Left hindlimb (tissue), 1 donor: ENCODE measurements around the gene PRSS50.
A peak's percentile ranks its signal among the peaks of the same experiment; 100 is the strongest.
"Not testable (repeated sequence)": the region's sequence is repeated elsewhere in the genome, so short reads cannot be mapped to it uniquely, and the experiment has no call there.

Experiments
- DNase-seq: peaks from one replicate; pipeline ENCODE4 v3.0.0-alpha.2; 2018

The PRSS50 gene

DNA sequence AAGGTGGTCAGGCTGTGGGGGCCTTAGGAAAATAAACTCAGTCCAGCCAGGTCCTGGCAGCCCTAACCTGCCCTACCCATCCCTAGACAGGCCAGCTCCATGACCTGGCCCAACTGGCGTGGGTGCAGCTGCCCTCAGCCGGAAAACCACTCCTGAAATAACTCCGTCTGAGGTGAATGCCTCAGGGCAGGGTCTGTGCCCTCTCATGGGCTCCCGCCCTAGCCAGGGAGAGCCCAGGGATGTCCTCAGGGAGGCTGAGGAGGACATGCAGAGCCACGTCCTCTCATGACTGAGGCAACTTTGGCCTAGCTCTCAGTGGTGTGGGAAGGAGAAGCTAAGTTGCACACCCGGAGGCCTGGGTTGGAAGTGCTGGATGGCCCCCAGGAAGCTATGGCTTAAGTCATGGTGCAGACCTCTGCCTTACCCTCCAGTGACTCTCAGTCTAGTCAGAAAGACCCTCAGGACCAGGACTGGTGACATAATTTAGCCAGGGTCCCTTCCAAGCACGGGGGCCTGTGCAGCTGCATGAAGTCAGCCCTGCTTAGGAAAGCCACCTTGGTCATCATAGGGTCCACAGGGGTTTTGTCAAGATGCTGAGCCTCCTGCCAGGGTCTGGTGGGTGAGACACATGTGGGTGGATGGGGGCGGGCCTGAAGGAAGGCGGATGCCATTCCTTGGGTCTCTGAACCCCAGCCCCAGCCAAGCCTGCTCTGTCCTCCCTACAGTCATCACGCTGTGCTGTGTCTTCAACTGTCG is 9.1 kb downstream of the PRSS50 start:
- DNase-seq: no peak

DNA sequence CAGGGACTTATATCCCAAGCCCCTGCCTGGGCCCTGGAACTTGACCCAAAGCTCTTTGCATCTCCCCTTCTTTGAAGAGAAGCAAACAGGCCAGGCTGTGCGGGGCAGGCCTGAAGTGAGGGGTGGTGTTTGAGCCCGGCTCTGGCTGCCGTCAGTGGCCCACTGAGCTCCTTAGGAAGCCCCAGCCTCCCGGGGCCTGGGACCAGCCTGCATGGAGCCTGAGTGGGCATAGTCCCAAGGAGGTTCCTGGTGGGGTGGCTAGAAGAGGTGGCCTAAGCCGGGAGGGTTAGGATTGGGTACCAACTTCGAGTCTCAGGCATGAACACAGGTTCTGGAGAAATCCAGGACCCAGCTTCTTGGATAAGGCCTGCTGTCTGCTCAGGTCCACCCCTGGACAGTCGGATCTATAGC is 10.1 kb downstream of the PRSS50 start:
- DNase-seq: no peak

DNA sequence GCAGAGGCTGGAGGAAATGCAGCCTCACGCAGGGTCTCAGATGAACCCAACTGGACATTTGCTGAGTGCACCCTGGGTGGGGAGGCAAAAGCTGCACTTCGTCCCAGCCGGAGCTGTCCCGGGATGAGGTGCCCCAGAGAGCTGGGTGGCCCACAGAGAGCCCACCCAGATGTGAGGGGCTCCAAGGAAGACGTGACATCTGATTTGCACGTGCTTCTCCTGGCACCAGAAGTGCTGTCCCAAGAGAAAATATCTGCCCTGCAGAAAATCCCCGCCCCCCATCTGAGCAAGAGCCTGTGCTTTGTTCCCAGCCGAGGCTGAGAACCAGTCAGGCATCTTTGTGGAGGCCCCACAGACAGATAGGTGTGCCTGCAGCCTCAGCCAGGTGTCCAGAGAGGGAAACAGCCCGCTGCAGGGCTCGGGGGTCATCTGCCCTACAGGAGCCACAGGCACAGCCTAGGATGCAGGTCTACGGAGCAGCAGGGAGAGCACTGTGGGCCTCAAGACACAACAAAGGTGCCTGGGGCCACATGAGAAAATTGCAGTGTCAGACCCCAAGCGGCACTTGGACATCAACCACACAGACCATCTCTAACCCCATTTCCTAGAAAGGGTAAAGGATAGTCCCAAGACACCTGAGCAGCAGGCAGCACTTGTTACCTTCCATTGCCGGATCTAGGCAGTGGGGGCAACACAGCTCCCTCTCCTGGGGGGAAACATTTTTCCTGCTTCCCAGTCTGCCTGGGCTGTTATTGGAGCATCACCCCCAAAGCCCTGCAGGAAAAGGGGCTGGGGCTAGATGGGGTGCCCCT is 10.7 kb downstream of the PRSS50 start:
- DNase-seq: no peak

DNA sequence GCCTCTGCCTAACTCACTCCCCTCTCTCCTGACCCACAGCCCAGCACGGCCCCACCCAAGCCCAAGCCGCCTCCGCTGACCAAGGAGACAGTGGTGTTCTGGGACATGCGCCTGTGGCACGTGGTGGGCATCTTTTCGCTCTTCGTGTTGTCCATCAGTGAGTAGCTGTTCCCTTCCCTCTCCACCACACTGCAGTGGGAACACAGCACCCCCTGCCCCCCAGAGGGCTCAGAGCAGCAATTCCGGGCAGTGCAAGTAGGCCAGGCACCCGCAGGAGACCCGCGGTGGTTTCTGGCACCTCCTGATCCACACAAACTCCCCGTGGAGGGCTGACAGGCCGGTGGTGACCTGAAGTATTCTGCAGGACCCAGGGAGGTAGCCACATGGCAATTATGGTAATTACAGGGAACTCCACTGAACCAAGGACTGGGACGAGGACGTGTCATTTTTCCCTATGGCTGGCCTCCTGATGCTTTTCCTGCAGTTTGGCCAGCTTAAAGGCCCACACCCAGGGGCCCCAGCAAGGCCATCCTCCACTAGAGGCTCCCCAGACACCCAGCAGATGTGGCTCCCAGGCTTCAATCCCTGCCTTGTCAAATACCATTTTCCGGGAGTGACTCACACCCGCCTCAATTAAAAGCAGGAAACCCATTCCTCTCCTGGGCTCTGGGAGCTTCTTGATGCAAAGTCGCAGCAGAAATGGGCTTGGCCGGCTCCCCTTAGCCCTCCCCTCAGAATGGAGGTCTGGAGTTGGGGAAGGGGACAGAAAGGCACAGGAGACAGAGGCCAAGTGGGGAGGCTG is 11.7 kb downstream of the PRSS50 start:
- DNase-seq: peak; percentile 80

DNA sequence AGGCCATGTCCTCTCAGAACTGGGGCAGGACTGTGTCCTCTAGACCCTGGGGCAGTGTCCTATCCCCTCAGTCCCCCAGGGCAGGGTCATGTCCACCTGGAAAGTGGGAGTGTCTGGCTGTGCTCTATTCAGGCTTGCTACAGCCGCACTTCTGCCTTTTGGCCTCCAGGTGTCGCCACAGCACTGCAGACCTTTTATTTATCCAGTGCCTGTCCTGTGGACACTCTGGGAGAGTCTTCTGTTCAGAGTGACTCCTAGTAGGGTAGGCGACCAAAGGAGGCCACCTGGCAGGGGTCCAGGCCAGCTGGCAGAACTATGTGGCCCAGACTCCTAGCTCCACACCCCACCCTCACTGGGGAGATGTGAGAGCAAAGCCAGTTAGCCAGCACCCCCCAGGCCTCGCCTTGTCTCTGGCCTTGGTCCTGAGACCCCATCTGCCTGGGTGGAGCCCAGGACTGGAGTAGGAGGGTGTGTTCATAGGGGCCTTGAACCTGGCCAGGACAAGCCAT is 12.6 kb downstream of the PRSS50 start:
- peak; percentile 81 for DNase-seq

DNA sequence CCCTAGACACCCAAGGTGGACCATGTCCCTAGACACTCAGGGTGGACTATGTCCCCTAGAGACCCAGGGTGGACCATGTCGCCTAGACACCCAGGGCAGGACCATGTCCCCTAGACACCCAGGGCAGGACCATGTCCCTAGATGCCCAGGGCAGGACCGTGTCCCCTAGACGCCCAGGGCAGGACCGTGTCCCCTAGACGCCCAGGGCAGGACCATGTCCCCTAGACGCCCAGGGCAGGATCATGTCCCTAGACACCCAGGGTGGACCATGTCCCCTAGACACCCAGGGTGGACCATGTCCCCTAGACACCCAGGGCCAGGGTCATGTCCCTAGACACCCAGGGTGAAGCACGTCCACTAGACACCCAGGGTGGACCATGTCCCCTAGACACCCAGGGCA is 13.3 kb downstream of the PRSS50 start:
- DNase-seq: not testable (repeated sequence)

DNA sequence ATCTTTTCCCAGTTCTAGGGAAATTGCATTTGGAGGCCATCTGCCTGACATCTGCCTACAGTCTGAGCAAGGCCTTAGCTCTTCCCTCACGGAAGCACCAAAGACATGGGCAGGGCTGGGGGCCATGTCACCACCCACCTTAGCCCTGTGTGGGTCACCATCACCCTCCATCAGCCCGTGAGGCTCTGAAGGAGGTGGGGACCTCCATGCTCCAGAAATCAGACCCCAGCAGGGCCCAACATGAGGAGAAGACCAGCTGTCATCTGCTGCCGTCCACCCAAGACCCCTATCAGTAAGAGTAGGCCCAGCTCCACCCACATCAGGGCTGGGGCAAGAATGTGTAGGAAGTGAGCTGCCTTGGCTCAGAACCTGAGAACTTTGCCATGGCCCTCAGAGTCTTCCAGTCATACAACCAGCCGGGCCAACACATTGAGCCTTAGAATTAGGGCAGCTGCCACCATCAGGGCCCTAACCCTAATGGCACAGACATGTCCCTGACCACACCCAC is 14.6 kb downstream of the PRSS50 start:
- DNase-seq: no peak

DNA sequence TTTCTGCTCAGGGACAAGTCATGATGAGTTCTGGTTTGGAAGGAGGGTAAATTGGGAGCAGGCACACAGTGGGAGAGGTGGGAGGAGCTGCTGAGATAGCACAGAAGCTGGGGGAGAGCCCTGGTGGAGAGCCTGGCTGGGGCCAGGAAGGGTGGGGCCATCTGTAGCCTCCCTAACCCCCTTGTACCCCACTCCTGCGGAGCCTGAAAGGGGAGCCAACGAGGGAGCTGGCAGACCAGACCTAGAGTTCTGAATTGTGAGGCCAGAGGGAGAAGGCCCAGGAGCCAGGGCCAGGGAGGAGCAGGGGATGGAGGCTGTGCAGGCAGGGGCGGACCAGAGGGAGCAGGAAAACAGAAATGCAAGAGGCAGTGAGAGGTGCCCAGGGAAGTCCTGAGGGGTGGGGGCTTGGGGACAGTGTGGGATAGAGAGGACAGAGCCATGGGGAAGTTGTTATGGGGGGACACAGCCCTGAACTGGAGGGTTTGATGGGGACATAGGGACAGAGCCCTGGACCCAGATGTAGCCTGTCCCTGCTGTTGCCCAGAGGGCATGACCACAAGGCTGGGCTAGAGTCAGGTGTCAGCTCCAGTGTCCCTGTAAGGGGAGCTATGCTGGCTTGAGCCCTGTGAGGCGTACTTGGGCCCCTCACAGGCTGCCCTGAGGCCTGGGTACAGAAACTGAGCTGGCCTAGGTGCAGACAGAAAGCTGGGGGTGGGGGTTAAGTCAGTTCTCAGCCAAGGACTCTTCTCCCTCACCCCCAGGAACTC is 15.2 kb downstream of the PRSS50 start:
- DNase-seq: no peak

DNA sequence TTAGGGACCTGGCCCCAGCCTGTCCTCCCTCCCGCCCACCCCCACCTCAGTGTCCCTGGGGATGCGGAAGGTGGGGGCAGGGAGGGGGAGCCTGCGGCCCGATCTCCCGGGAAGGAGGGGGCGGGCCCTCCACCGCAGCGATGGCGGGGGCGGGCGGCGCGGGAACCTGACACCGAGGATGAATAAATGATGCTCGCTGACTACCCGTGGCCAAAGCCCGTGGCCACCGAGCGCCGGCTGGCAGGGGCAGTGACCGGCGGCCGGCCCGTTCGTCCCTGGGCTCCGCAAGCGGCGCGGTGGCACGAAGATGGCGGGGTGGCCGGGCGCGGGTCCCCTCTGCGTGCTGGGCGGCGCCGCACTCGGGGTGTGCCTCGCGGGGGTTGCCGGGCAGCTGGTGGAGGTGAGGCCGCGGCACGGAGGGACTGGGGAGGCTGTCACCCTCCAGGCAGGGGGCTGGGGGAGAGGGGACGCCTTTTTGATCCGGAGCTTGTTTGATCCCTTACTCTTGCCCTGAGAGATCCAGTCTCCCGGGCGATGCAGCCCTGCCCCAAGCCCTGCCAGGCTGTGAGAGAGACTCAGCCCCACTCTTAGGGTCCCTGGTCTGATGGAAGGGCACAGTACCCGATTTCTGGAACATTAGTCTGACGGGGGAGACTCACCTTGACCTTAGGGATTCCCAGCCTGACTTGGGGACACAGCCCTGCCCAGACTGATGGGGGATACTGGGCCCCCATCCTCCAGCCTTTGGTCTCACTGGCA is 16.3 kb downstream of the PRSS50 start, which contains the start of gene TMIE:
TMIE (plus strand) TSS at position 212 of the 759 bp plus-strand sequence; CDS start at position 308, 96 bp downstream.
- DNase-seq: no peak

DNA sequence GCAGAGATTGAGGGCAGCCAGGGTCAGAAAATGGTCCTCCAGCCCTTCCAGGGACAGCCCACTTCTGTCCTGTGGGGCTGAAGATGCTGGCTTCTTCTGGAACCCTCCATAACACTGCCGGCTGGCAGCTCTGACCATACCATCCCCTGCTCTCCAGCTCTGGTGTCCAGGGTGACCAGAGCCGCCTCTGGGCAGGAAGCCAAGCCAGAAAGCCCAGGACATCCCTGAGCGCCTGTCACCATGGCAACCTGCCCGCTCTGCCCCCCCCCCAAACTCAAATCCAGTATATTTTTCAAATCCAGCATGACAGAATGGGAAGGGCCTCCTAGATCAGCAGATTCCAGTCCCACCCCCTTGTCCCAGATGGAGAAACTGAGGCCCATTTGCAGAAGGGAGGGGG is 16.9 kb downstream of the PRSS50 start:
- peak; percentile 80 for DNase-seq

DNA sequence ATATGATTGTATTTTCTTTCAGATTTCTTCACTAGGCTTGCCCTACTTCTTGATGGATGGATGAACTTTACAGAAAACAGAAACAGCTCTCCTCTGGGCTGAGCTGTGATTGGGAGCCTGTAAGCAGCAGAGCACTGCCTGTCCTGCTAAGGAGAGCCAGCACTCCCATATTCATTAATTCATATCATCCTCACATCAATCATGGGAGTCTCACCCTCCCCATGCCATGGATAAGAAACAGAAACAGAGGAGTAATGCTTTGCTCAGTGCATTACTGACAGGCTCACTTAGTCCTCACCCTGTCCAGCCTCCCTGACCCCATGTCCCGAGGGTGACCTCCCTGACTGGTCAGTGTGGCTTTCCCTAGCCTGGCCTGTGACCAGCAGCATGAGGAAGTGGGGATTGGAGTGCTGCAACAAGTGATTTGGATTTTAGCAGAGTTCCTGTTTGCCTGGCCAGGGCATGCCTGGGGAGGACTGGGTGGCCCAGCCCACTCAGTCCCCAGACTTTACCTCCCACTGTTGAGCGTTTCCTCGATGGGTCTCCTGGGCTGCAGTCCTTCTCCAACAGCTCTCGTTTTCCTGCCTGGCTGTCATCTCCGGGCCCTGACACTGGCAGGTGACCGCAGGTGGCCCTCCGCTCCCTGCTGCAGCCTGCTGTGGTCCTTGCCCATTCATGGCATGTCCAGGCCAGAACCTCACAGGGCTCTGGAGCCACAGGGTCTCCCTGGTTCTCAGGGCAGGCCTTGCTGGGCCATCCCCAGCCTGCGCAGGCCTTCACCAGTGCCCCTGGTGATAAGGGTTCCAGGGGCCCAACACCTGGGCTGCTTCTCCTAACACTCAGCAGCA is 17.8 kb downstream of the PRSS50 start:
- DNase-seq: no peak

DNA sequence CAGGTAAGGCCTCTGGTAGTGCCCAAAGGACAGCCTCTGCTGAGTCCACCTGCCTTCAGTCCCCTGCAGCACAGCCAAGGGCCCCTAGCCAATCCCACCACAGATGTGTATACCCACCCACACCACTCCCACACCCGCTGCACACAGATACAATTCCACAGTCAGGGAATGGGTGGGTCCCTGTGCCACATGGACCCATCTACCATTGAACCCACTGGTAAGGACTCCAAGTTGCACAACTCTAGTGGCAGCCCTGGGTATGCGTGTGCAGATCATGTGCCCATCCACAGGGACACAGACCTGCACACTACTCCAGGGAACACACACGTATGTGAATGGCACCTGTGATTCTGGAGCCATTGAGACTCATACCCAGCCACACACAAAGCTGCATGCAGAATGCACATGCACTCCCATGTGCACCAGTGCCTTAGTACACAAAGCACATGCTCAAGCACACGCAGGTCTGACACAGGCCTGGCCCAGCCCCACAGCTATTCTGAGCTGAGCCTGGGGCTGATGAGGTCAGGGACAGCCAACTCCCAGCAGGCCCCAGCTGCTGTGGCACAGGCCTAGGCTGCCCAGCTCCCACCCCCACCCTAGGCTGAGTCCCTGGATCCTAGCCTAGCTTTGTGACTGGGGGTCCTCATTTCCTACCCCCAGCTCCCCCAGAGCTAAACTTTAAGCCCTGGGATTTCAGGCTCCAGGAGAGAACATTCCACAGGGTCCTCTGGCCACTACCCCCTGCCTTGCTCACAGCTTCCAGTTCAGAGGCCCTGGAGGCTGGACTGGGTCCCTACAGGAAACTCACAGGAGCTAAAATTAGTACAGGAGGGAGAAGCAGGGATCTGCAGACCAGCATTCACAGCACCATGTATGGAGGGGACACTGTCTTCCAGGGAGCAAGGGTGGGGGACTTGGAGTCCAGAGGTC is 21.4 kb downstream of the PRSS50 start:
- no peak for DNase-seq

DNA sequence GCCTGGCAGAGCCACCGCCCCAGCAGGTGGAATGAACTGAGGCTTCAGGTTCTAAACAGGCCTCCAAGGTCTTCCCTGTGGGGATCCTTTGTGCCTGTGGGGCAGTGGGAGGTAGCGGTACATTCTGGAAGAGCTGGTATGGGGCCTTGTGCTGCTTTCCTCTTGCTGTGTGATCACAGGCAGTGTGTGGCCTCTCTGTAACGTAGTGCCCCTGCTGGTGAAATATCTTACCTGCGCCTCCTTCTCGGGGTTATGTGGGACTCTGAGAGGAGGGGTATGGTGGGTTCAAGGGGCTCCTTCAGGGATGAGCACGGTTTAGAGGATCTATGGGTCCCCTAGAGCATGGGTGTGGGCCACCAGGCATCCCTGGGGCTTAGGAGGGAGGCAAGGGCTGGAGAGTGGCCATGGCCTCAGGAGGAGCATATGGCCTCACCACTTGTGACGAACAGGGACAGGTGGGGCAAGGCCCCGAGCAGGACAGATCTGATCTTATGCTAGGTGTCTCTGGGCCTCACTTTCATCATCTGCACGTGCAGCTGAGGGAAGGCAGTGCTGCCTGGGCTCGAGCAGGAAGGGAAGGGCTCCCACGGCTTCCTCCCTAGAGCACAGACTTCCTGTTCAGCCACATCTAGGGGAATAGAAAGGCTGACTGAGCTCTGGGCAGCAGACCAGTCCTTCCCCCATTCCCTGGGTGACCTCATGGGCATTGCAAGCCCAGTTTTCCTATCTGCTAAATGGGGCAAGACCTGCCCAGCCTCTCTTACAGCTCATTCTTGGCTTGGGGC is 22.3 kb downstream of the PRSS50 start:
- no peak for DNase-seq

DNA sequence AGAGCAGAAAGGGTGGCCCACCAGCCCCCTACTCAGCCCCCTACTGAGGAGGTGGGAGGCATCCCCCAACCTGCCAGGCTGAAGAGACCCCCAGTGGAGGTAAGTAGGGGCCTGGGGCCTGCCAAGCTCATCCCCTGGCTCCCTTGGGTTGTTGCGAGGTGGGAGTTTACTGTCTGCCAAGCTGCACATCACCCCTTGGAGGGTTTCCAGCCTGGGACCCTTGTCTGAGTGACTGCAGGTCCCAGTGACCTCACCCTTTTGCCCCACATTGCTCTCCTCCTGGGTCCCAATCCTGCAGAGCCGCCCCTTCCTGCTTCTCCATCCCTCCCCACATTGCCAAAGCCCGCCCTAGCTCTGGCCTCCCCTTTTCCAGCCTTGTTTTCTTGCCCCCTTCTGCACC is 23.1 kb downstream of the PRSS50 start:
- DNase-seq: no peak

DNA sequence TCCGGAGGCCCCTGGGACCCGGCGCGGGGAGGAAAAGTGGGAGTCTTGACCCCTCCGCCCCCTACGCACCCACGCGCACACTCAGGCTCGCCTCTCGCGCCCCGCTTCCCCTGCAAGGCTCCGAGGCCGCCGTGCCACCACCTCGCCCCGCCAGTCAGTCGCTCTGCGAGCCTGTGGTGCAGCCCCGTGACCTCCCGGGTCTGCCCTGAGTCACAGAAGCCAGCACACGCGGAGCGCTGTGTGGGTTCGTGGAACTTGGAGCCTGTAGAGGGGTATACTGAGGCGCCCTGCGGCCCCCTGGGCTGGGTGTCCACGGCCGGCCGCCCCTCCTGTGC is 23.8 kb downstream of the PRSS50 start:
- DNase-seq: no peak

DNA sequence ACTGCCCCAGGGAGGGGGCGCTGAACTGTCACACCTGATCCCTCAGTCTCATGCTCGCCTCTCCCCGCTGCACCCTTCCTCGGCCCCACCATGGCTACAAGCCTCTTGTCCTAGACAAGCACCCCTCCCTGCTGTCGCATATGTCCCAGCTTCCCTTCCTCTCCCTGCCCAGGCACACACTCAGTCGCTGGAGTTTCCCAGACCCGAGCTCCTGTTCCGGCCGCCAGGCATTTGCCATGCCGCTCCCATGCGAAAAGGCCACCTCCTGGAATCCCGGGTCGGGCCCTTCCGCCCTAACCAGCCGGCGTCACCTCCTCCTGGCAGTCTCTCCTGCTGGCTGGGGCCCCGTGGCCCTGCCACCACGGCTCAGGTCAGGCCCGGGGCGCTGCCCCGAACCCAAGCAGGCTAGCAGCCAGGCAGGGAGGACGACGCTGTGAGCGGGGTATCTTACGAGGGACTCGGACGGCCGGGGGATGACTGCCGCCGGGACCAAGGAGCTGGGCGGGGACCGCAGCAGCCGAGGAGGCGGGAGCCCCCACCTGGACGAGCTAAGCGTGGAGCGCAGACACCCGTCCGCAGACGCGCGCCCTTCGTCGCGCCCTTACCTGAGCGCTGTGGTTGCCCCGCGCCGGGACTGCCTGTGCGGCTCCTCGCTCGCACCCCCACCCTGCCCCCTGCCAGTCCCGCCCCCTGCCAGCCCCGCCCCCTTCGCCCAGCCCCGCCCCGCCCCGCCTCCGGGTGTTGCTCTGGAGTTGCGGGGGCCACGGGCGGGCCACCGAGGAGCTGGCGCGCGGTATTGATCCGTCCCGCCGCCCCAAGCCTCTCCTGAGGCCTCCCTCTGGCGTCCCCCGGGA is 24.4 kb downstream of the PRSS50 start, which contains the start of gene ALS2CL:
ALS2CL (minus strand) TSS at position 642 of the 854 bp plus-strand sequence. CDS start 4,239 bp downstream, outside the sequence.
- peak; percentile 61 for DNase-seq

DNA sequence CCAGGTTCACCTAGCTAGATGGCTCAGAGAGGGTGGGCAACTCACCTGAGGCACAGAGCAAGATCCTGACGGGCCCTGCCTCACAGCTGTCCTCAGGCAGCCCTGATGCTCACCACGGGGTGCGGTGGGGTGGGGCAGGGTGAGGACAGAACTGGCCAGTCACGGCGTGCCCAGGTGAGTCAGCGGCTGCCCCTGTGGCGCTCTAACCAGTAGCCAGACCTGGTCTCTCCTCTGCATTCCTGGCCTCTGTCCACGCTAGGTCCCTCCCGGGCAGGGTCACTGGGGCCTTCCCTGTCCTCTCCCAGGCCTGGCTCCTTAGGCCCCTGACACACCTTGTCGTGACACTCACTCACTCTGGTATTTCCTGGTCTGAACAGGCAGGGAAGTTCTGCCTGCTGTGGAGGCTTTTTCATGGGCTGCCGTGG is 25.1 kb downstream of the PRSS50 start:
- no peak for DNase-seq
